OCI-LY1 (cell line): ENCODE measurements around the gene NMT1.

Source experiments
- EZH2 ChIP-seq: fragments of 200-600 bp; sonication (generic), shearing (Covaris generic); IDR thresholded peaks from 2 replicates; pipeline ENCODE4 v1.8.0; 2017; ENCODE audit warnings: borderline replicate concordance, mixed run types, mild to moderate bottlenecking, antibody characterized with exemption, low read length, moderate library complexity, mixed read lengths
- TF ChIP-seq, protein P1 (sequence below): fragments of 200-600 bp; sonication (generic), shearing (Covaris generic); IDR thresholded peaks from 2 replicates; pipeline ENCODE4 v1.5.1; 2017; ENCODE audit warnings: mild to moderate bottlenecking, antibody characterized with exemption, low read length, moderate library complexity, mixed read lengths

DNA sequence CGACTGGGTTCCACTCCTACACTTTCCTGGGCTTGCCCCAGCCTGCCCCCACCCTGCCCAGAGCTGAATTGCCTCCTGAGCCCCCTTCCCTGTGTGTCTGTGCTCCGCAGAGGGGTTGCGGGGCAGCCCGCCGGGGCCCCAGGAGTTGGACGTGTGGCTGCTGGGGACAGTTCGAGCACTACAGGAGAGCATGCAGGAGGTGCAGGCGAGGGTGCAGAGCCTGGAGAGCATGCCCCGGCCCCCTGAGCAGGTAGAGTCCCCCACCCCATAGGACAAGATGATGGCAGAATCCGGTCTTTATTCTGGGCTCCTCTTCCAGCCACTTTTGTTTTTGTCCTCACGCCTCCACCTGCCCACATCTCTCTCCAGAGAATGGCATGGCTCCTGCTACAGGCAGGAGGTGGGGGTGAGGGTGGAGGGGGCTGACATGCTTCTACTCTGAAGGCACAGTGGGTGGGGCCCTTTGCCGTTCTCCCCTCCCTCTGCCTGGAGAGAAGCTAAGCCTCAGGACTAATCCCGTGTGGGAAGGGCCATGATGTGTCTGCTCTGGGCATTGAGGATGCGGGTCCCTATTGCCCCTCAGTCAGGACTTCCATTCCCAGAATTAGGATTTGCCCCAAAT is 77.9 kb downstream of the NMT1 start:
- TF ChIP-seq EZH2, result no peak
- TF ChIP-seq, protein P1, sequence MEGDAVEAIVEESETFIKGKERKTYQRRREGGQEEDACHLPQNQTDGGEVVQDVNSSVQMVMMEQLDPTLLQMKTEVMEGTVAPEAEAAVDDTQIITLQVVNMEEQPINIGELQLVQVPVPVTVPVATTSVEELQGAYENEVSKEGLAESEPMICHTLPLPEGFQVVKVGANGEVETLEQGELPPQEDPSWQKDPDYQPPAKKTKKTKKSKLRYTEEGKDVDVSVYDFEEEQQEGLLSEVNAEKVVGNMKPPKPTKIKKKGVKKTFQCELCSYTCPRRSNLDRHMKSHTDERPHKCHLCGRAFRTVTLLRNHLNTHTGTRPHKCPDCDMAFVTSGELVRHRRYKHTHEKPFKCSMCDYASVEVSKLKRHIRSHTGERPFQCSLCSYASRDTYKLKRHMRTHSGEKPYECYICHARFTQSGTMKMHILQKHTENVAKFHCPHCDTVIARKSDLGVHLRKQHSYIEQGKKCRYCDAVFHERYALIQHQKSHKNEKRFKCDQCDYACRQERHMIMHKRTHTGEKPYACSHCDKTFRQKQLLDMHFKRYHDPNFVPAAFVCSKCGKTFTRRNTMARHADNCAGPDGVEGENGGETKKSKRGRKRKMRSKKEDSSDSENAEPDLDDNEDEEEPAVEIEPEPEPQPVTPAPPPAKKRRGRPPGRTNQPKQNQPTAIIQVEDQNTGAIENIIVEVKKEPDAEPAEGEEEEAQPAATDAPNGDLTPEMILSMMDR, result no peak
